GM12878 (cell line): ENCODE data around the gene SLC37A3. TPM values are rescaled to one million over a fixed set of nuclear protein-coding genes. Genes with fewer than 3 reads are reported as not detected.

Source experiments
- ATAC-seq: fragments of 200-7000 bp; cut with Tn5 transposase; 3 replicates; pipeline ENCODE4 v1.9.1; 2020; ENCODE audit warnings: mild to moderate bottlenecking, moderate library complexity
- BruUV-seq: library from RNA; stranded (reverse); fragments of 400-500 nt; replicated peaks from 2 replicates; lab custom pipeline; 2021; lab: Mats Ljungman, UMichigan
- CTCF ChIA-PET: fragments of 300-600 bp; sonication (Branson Sonifier 250); formaldehyde crosslinking; extraction: SDS; loops from one replicate; lab custom pipeline; 2021; ENCODE audit warnings: inconsistent platforms; lab: Yijun Ruan, JAX
- POLR2A ChIA-PET: fragments of 350-600 bp; formaldehyde crosslinking; extraction: SDS; loops from one replicate; lab custom pipeline; 2021; ENCODE audit warnings: inconsistent platforms; lab: Charles Lee
- RAD21 ChIA-PET: fragments of 300-600 bp; sonication (Branson Sonifier 250); formaldehyde crosslinking; loops from one replicate; lab custom pipeline; 2023; ENCODE audit warnings: antibody characterized with exemption; ENCODE audit not compliant: unreplicated experiment; lab: Charles Lee
- SMC1A ChIA-PET: fragments of 300-600 bp; sonication (Branson Sonifier 250); formaldehyde crosslinking; loops from one replicate; lab custom pipeline; 2023; ENCODE audit not compliant: unreplicated experiment, uncharacterized antibody; lab: Charles Lee
- DNase-seq: peaks from one replicate; pipeline ENCODE4 v3.0.0-alpha.2; 2011; ENCODE audit warnings: low read depth, low spot score
- FAIRE-seq: peaks from 3 replicates; lab custom pipeline; 2011; peaks lifted over from hg19 to GRCh38; lab: Jason Lieb, UNC
- H2AFZ ChIP-seq: 2 replicates; pipeline ENCODE4 v1.6.0; 2011; ENCODE audit warnings: low read depth, low read length, control low read depth; ENCODE audit not compliant: control insufficient read depth
- H3K27ac ChIP-seq: 2 replicates; pipeline ENCODE4 v1.5.1; 2011; ENCODE audit warnings: control low read depth; ENCODE audit not compliant: control insufficient read depth, insufficient read depth
- H3K27me3 ChIP-seq, 2 experiments: replicated peaks in 1 of 2; 2 replicates each; pipeline versions ENCODE4 v1.6.0 to v1.6.1; 2011; ENCODE audit warnings: low read length in 1 of 2; ENCODE audit not compliant: control insufficient read depth in 2 of 2, insufficient read depth in 2 of 2
- H3K36me3 ChIP-seq, 2 experiments: 2 replicates each; pipeline ENCODE4 v1.5.1; 2011; ENCODE audit warnings: low read length in 1 of 2; ENCODE audit not compliant: control insufficient read depth in 2 of 2, insufficient read depth in 2 of 2
- H3K4me1 ChIP-seq: 2 replicates; pipeline ENCODE4 v1.6.1; 2011; ENCODE audit warnings: mild to moderate bottlenecking, low read length, moderate library complexity, mixed read lengths; ENCODE audit not compliant: control insufficient read depth, insufficient read depth
- H3K4me2 ChIP-seq: 2 replicates; pipeline ENCODE4 v1.6.0; 2011; ENCODE audit warnings: control low read depth; ENCODE audit not compliant: control insufficient read depth, insufficient read depth
- H3K4me3 ChIP-seq: fragments of 200-600 bp; sonication (generic); 2 replicates; pipeline ENCODE4 v1.5.1; 2016
- H3K79me2 ChIP-seq: 2 replicates; pipeline ENCODE4 v1.6.0; 2011; ENCODE audit warnings: low read length; ENCODE audit not compliant: control insufficient read depth, insufficient read depth
- H3K9ac ChIP-seq: 2 replicates; pipeline ENCODE4 v1.8.0; 2011; ENCODE audit warnings: low read length, control low read depth, mixed read lengths; ENCODE audit not compliant: control insufficient read depth, insufficient read depth
- H3K9me3 ChIP-seq: replicated peaks from 3 replicates; pipeline ENCODE4 v1.5.1; 2011; ENCODE audit warnings: mild to moderate bottlenecking, low read length; ENCODE audit not compliant: control insufficient read depth, insufficient read depth
- H4K20me1 ChIP-seq: 2 replicates; pipeline ENCODE4 v1.6.0; 2011; ENCODE audit not compliant: control insufficient read depth, insufficient read depth
- EP300 ChIP-seq, 2 experiments: fragments of 150-350 bp in 1 of 2; IDR thresholded peaks; 2 replicates each; pipeline ENCODE4 v1.6.1; 2011 to 2012; ENCODE audit warnings: low read depth in 2 of 2, low read length in 2 of 2, borderline replicate concordance in 1 of 2, improper control_type of control experiment in 1 of 2, inconsistent platforms in 1 of 2; ENCODE audit not compliant: control insufficient read depth in 1 of 2
- KDM1A ChIP-seq: fragments of 200-600 bp; sonication (generic); IDR thresholded peaks from 2 replicates; pipeline ENCODE4 v1.6.1; 2016; ENCODE audit warnings: borderline replicate concordance
- WGBS: methylation state at CpG from one replicate; pipeline ENCODE4 v1.1.6; 2016; ENCODE audit warnings: low lambda C conversion rate; ENCODE audit not compliant: insufficient replicate concordance, insufficient coverage; ENCODE audit errors: missing lambda C conversion rate; 5-methylcytosine and 5-hydroxymethylcytosine counted together
- in situ Hi-C: fragments of 300-500 bp; cut with MboI; formaldehyde crosslinking; loops from 9 replicates; pipeline ENCODE4 v1.14.3; 2018; ENCODE audit warnings: mixed read lengths
- intact Hi-C: fragments of 100-400 bp; cut with micrococcal nuclease; formaldehyde crosslinking; loops from one replicate; pipeline ENCODE4 v1.14.2; 2022; ENCODE audit not compliant: unreplicated experiment
- polyA plus RNA-seq, 11 experiments: library from polyadenylated mRNA; depleted of rRNA in 4 of 11; unstranded in 6 of 11; stranded (reverse) in 5 of 11; fragments of >200 nt; fragmentation: Nextera tagmentation in 4 of 11; fragmentation: Illumina TruSeq in 1 of 11; extraction: Ambion mirVana in 4 of 11; extraction: Trizol in 1 of 11; gene quantifications; 1 replicate in 1 of 11; 2 replicates in 10 of 11; pipeline versions ENCODE4 v1.2.1 to v1.2.3, GENCODE V29; 2011 to 2016; ENCODE audit warnings: inconsistent platforms in 2 of 11, missing spikeins in 2 of 11, low read depth in 1 of 11
- total RNA-seq, 4 experiments: library from RNA; depleted of rRNA in 3 of 4; stranded (reverse); fragments of >200 nt in 3 of 4; fragmentation: Illumina TruSeq in 1 of 4; extraction: Trizol in 1 of 4; gene quantifications; 2 replicates each; pipeline versions ENCODE4 v1.2.1 to v1.2.3, GENCODE V29; 2013 to 2021
- TF ChIP-seq, protein P1 (sequence below): fragments of 450-650 bp; IDR thresholded peaks from 2 replicates; pipeline ENCODE4 v1.6.1; 2017; ENCODE audit warnings: mild to moderate bottlenecking, low read depth, inconsistent platforms; ENCODE audit not compliant: poor library complexity, severe bottlenecking
- TF ChIP-seq, protein P2 (sequence below): IDR thresholded peaks from 2 replicates; pipeline ENCODE4 v1.6.1; 2011; ENCODE audit warnings: borderline replicate concordance, low read depth, mild to moderate bottlenecking, moderate library complexity, low read length; ENCODE audit not compliant: insufficient read depth, poor library complexity, severe bottlenecking
- TF ChIP-seq, protein P3 (sequence below): fragments of 450-650 bp; IDR thresholded peaks from 2 replicates; pipeline ENCODE4 v1.6.1; 2018; ENCODE audit warnings: borderline replicate concordance, mild to moderate bottlenecking; ENCODE audit not compliant: partially characterized antibody
- TF ChIP-seq, protein P4 (sequence below): fragments of 450-650 bp; IDR thresholded peaks from 2 replicates; pipeline ENCODE4 v1.6.1; 2016; ENCODE audit warnings: mild to moderate bottlenecking
- TF ChIP-seq, protein P5 (sequence below): IDR thresholded peaks from 2 replicates; pipeline ENCODE4 v1.6.1; 2011; ENCODE audit warnings: mild to moderate bottlenecking, low read depth, low read length, moderate library complexity; ENCODE audit not compliant: insufficient replicate concordance
- TF ChIP-seq, protein P6 (sequence below), 3 experiments: IDR thresholded peaks in 2 of 3; conservative IDR thresholded peaks in 1 of 3; 2 replicates each; pipeline ENCODE4 v1.5.1; 2011; ENCODE audit warnings: low read depth in 3 of 3, low read length in 3 of 3, mild to moderate bottlenecking in 3 of 3, control low read depth in 2 of 3, moderate library complexity in 2 of 3, inconsistent platforms in 1 of 3, mixed read lengths in 1 of 3; ENCODE audit not compliant: control insufficient read depth in 2 of 3, insufficient read depth in 1 of 3; ENCODE audit errors: extremely low read depth in 1 of 3

Gene SLC37A3
- total and polyA plus RNA-seq, 10 of the 15 experiments (the other 5 are each of a cell fraction or from before 2014, with no cell fraction given) = 3.7 to 13.6 (median 11.0) TPM

DNA sequence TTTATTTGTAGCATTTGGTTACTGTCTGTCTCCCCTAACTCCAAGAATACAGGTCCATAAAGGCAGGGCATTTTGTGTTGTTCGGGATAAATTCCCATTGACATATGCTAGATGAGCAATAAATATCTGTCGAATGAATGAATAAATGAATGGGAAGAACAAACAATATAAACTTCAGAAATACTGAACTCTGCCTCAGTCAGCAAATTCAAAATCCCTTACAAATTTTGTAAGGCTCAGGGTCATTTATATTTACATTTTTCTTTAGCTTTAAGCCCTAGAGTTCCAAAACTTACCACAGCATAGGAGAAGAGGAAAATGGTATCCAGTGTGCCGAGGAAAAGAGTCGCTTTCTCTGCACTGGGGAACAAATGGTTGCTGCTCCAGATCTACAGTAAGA lies 29.0 kb downstream of the SLC37A3 start:
- ChIA-PET CTCF (no interaction called here), SMC1A (no interaction called here), POLR2A (no interaction called here), RAD21 (no interaction called here)
- intact Hi-C loops (no loop called here), in situ Hi-C loops (no loop called here)
- Histone ChIP-seq H3K36me3 (no peaks in the 10 kb centered on the region; a peak in 1 of 4 replicates), H3K4me2 (no peak overlapping the region), H4K20me1 (no peaks in the 10 kb centered on the region), H3K27ac (no peak overlapping the region), H3K27me3 (no peaks in the 10 kb centered on the region), H3K9me3 (no peaks in the 10 kb centered on the region), H3K9ac (no peak overlapping the region), H2AFZ (no peak overlapping the region), H3K4me3 (no peak overlapping the region), H3K4me1 (no peaks in the 10 kb centered on the region), H3K79me2 (no peaks in the 10 kb centered on the region)
- ATAC-seq (no peak), FAIRE-seq (no peak), DNase-seq (no peak)
- 99% methylated on average over 4 of the region's 4 CpGs for WGBS
- no TSS peak for BruUV-seq
- TF ChIP-seq, protein P1, sequence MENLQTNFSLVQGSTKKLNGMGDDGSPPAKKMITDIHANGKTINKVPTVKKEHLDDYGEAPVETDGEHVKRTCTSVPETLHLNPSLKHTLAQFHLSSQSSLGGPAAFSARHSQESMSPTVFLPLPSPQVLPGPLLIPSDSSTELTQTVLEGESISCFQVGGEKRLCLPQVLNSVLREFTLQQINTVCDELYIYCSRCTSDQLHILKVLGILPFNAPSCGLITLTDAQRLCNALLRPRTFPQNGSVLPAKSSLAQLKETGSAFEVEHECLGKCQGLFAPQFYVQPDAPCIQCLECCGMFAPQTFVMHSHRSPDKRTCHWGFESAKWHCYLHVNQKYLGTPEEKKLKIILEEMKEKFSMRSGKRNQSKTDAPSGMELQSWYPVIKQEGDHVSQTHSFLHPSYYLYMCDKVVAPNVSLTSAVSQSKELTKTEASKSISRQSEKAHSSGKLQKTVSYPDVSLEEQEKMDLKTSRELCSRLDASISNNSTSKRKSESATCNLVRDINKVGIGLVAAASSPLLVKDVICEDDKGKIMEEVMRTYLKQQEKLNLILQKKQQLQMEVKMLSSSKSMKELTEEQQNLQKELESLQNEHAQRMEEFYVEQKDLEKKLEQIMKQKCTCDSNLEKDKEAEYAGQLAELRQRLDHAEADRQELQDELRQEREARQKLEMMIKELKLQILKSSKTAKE = no peak
- TF ChIP-seq, protein P2, sequence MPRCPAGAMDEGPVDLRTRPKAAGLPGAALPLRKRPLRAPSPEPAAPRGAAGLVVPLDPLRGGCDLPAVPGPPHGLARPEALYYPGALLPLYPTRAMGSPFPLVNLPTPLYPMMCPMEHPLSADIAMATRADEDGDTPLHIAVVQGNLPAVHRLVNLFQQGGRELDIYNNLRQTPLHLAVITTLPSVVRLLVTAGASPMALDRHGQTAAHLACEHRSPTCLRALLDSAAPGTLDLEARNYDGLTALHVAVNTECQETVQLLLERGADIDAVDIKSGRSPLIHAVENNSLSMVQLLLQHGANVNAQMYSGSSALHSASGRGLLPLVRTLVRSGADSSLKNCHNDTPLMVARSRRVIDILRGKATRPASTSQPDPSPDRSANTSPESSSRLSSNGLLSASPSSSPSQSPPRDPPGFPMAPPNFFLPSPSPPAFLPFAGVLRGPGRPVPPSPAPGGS = no peak
- TF ChIP-seq, protein P3, sequence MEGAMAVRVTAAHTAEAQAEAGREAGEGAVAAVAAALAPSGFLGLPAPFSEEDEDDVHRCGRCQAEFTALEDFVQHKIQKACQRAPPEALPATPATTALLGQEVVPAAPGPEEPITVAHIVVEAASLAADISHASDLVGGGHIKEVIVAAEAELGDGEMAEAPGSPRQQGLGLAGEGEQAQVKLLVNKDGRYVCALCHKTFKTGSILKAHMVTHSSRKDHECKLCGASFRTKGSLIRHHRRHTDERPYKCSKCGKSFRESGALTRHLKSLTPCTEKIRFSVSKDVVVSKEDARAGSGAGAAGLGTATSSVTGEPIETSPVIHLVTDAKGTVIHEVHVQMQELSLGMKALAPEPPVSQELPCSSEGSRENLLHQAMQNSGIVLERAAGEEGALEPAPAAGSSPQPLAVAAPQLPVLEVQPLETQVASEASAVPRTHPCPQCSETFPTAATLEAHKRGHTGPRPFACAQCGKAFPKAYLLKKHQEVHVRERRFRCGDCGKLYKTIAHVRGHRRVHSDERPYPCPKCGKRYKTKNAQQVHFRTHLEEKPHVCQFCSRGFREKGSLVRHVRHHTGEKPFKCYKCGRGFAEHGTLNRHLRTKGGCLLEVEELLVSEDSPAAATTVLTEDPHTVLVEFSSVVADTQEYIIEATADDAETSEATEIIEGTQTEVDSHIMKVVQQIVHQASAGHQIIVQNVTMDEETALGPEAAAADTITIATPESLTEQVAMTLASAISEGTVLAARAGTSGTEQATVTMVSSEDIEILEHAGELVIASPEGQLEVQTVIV = no peak
- TF ChIP-seq EP300 (IDR thresholded peaks at IDR 0.05; ENCODE audit: borderline replicate concordance in 1 of 2, control insufficient read depth in 1 of 2, low read depth in 2 of 2, low read length in 2 of 2) (no peak), KDM1A (no peak)
- TF ChIP-seq, protein P4, sequence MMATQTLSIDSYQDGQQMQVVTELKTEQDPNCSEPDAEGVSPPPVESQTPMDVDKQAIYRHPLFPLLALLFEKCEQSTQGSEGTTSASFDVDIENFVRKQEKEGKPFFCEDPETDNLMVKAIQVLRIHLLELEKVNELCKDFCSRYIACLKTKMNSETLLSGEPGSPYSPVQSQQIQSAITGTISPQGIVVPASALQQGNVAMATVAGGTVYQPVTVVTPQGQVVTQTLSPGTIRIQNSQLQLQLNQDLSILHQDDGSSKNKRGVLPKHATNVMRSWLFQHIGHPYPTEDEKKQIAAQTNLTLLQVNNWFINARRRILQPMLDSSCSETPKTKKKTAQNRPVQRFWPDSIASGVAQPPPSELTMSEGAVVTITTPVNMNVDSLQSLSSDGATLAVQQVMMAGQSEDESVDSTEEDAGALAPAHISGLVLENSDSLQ = no peak
- TF ChIP-seq, protein P5, sequence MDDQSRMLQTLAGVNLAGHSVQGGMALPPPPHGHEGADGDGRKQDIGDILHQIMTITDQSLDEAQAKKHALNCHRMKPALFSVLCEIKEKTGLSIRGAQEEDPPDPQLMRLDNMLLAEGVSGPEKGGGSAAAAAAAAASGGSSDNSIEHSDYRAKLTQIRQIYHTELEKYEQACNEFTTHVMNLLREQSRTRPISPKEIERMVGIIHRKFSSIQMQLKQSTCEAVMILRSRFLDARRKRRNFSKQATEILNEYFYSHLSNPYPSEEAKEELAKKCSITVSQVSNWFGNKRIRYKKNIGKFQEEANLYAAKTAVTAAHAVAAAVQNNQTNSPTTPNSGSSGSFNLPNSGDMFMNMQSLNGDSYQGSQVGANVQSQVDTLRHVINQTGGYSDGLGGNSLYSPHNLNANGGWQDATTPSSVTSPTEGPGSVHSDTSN = no peak
- TF ChIP-seq, protein P6, sequence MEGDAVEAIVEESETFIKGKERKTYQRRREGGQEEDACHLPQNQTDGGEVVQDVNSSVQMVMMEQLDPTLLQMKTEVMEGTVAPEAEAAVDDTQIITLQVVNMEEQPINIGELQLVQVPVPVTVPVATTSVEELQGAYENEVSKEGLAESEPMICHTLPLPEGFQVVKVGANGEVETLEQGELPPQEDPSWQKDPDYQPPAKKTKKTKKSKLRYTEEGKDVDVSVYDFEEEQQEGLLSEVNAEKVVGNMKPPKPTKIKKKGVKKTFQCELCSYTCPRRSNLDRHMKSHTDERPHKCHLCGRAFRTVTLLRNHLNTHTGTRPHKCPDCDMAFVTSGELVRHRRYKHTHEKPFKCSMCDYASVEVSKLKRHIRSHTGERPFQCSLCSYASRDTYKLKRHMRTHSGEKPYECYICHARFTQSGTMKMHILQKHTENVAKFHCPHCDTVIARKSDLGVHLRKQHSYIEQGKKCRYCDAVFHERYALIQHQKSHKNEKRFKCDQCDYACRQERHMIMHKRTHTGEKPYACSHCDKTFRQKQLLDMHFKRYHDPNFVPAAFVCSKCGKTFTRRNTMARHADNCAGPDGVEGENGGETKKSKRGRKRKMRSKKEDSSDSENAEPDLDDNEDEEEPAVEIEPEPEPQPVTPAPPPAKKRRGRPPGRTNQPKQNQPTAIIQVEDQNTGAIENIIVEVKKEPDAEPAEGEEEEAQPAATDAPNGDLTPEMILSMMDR (IDR thresholded peaks at IDR 0.05 in 2 of 3, conservative IDR thresholded peaks at IDR 0.05 in 1 of 3; ENCODE audit: control insufficient read depth in 2 of 3, extremely low read depth in 1 of 3, insufficient read depth in 1 of 3, low read depth in 3 of 3, low read length in 3 of 3) = no peak
